Measurements from ENCODE around the gene DNAJC22.
"Not testable (repeated sequence)": the region's sequence is repeated elsewhere in the genome, so short reads cannot be mapped to it uniquely, and the experiment has no call there.

DNAJC22 gene

DNA sequence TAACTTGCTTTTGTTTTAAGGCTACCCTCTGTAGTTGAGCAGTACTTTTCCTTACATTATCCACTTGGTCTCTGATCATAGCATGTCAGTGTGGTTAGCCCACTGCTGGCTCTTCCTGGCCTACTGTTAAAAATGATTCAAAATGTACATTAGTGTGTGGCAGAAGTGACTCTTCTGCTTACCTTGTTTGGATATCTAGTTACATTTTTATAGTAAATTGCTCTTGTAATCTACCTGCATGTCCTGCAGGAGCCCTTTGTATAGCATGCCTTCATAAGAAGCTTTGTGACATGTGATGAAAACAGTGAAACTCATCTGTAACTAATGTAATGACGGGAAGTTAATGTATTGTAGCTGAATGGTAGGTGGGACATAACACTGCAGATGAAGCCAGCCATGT, 28.7 kb downstream of the DNAJC22 start:
- DNase-seq: no peak

- DNase-seq: no peak
Observed at GRCh38 chr12:49377386-49377785, 30.7 kb downstream of the DNAJC22 start.

DNA sequence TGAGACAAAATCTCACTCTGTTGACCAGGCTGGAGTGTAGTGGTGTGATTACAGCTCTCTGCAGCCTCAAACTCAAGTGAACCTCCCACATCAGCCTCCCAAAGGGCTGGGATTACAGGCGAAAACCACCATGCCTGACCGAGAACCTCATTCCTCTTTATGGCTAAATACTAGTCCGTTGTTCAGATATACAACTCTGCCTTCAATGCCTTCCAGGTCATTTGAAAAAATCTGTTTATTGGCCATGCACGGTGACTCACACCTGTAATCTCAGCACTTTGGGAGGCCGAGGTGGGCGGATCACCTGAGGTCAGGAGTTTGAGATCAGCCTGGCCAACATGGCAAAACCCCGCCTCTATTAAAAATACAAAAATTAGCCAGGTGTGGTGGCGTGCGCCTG, 33.5 kb downstream of the DNAJC22 start:
- DNase-seq: not testable (repeated sequence)

DNA sequence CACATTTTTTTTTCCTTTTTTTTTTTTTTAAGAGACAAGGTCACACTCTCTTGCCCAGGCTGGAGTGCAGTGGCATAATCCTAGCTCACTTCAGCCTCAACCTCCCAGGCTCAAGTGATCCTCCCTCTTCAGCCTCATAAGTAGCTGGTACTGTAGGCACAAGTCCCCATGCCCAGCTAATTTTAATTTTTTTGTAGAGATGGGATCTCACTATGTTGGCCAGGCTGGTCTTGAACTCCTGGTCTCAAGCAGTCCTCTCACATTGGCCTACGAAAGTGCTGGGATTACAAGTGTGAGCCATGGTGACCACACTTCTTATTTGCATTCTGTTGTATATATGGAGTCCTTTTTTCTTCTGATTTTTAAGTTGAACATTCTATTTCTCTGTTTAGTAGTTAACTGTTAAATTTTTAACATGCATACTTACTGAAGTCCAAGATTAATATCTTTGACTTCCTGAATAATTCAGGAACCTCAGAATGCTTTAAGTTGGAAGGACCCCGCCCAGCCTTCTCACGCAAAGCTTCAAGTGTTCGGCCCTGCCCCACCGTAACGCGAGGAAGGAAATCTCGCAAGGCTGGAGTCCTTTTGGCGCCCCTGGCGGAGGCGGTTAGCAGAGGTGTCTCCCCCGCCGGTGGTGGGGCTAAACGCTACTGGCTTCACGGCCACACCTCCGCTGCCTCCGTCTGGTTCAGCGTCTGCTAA, 42.1 kb downstream of the DNAJC22 start:
- peak; percentile 35 to 61 for DNase-seq

GRCh38 chr12:49389387-49389703, 42.7 kb downstream of the DNAJC22 start:
- no peak for DNase-seq

DNA sequence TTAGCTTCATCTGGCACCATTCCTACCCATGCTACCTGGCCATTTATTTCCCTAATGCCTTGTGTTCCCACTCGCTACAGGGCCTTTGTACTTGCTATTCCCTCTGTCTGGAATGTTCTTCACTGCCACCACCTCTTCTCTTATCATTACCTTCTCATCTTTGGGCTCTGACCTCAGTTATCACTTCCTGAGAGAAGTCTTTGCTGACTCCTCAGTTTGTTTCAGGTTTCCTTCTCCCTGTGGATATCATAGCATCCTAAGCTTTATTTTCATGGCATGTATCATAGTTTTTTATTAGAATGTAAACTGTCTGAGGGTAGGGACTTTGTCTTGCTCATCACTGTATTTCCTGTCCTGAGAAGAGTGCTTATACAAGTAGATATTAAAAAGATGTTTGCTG, 50.3 kb downstream of the DNAJC22 start:
- DNase-seq: no peak

GRCh38 chr12:49400304-49400703, 53.6 kb downstream of the DNAJC22 start:
- DNase-seq: no peak

Measured in stimulated activated CD4-positive, alpha-beta T cell treated with anti-CD3 and anti-CD28 coated beads, Interleukin-2, amount 100 ng/mL, for 48 hours (primary cell).